Measurements from ENCODE around the gene ADA.

DNA sequence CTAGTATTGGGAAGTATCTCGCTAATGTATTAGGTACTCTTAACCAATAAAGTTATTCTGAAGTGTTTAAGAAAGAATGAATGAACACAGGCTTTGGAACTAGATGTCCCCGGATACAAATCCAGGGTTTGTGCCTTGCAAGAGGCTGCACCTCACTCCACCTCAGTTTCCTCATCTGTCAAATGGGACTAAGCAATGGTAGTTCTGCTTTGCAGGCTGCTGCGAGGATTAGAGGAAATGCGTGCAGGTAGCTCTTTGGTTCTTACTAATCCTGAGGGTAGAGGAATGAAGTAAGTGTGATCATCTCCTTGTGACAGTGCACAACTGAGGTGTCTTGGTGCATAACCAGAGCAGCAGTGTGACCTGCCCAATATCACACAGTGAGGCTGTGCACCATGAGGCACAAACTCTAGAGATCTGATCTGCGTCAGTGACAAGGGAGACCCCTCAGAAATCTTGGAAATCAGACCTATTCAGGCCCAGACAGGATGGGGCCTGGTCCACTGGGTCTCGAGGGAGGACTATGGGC is 26.7 kb downstream of the ADA start:
- TF ChIP-seq, protein P1, sequence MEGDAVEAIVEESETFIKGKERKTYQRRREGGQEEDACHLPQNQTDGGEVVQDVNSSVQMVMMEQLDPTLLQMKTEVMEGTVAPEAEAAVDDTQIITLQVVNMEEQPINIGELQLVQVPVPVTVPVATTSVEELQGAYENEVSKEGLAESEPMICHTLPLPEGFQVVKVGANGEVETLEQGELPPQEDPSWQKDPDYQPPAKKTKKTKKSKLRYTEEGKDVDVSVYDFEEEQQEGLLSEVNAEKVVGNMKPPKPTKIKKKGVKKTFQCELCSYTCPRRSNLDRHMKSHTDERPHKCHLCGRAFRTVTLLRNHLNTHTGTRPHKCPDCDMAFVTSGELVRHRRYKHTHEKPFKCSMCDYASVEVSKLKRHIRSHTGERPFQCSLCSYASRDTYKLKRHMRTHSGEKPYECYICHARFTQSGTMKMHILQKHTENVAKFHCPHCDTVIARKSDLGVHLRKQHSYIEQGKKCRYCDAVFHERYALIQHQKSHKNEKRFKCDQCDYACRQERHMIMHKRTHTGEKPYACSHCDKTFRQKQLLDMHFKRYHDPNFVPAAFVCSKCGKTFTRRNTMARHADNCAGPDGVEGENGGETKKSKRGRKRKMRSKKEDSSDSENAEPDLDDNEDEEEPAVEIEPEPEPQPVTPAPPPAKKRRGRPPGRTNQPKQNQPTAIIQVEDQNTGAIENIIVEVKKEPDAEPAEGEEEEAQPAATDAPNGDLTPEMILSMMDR (IDR thresholded peaks at IDR 0.05), result no peak
- TF ChIP-seq EP300 (IDR thresholded peaks at IDR 0.05), result no peak
- no peak for TF ChIP-seq POLR2A (IDR thresholded peaks at IDR 0.05)
- TF ChIP-seq POLR2AphosphoS5 (IDR thresholded peaks at IDR 0.05), result no peak
